NB4 (cell line): ENCODE measurements around the gene NDUFA6.

Experiments used
- CTCF ChIP-seq: IDR thresholded peaks from one replicate; pipeline ENCODE4 v1.5.1; 2012; ENCODE audit warnings: low read depth, low read length
- MYC ChIP-seq: IDR thresholded peaks from 2 replicates; pipeline ENCODE4 v1.6.1; 2011; ENCODE audit warnings: low read depth, low read length
- POLR2A ChIP-seq: IDR thresholded peaks from 2 replicates; pipeline ENCODE4 v1.6.1; 2011; ENCODE audit warnings: mild to moderate bottlenecking; ENCODE audit not compliant: insufficient read length; ENCODE audit errors: extremely low read depth

- TF ChIP-seq CTCF: no peak
- TF ChIP-seq MYC: no peak
- TF ChIP-seq POLR2A: no peak
Observed at GRCh38 chr22:42056757-42057511, 33.6 kb downstream of the NDUFA6 start.
